Keratinocyte (primary cell): ENCODE data around the gene SIGLEC6. TPM values are rescaled to one million over a fixed set of nuclear protein-coding genes. Genes with fewer than 3 reads are reported as not detected.

Experiments
- DNase-seq: peaks from one replicate; pipeline ENCODE4 v3.0.0-alpha.2; 2011; ENCODE audit warnings: low read depth, missing footprints, low spot score
- FAIRE-seq: peaks from 2 replicates; lab custom pipeline; 2011; peaks lifted over from hg19 to GRCh38; lab: Jason Lieb, UNC
- H2AFZ ChIP-seq: 2 replicates; pipeline ENCODE4 v1.6.0; 2012; ENCODE audit warnings: low read length, control low read depth, inconsistent platforms; ENCODE audit not compliant: control insufficient read depth
- H3K27ac ChIP-seq: 2 replicates; pipeline ENCODE4 v1.5.1; 2011; ENCODE audit warnings: low read length; ENCODE audit not compliant: control insufficient read depth, insufficient read depth
- H3K27me3 ChIP-seq: 3 replicates; pipeline ENCODE4 v1.6.0; 2011; ENCODE audit warnings: low read length; ENCODE audit not compliant: control insufficient read depth, insufficient read depth; ENCODE audit errors: extremely low read depth
- H3K36me3 ChIP-seq, 2 experiments: 2 replicates in 1 of 2; 3 replicates in 1 of 2; pipeline ENCODE4 v1.5.1; 2011; ENCODE audit warnings: low read length in 2 of 2, mild to moderate bottlenecking in 1 of 2; ENCODE audit not compliant: control insufficient read depth in 2 of 2, insufficient read depth in 2 of 2; ENCODE audit errors: extremely low read depth in 1 of 2
- H3K4me1 ChIP-seq: 3 replicates; pipeline ENCODE4 v1.5.1; 2011; ENCODE audit warnings: low read length; ENCODE audit not compliant: control insufficient read depth, insufficient read depth; ENCODE audit errors: extremely low read depth
- H3K4me2 ChIP-seq: 3 replicates; pipeline ENCODE4 v1.6.0; 2011; ENCODE audit warnings: low read depth, low read length; ENCODE audit not compliant: control insufficient read depth, insufficient read depth; ENCODE audit errors: extremely low read depth
- H3K4me3 ChIP-seq, 3 experiments: fragments of 200-600 bp in 1 of 3; sonication (generic) in 1 of 3; 2 replicates in 2 of 3; 3 replicates in 1 of 3; pipeline ENCODE4 v1.5.1; 2011 to 2016; ENCODE audit warnings: low read length in 3 of 3, mild to moderate bottlenecking in 3 of 3, control low read depth in 2 of 3, inconsistent platforms in 1 of 3, low read depth in 1 of 3, mixed read lengths in 1 of 3, mixed run types in 1 of 3, moderate library complexity in 1 of 3; ENCODE audit not compliant: control insufficient read depth in 2 of 3, insufficient read depth in 2 of 3; ENCODE audit errors: extremely low read depth in 1 of 3
- H3K79me2 ChIP-seq: 2 replicates; pipeline ENCODE4 v1.6.0; 2012; ENCODE audit warnings: low read length; ENCODE audit not compliant: control insufficient read depth, insufficient read depth
- H3K9ac ChIP-seq: 3 replicates; pipeline ENCODE4 v1.6.0; 2011; ENCODE audit warnings: low read length; ENCODE audit not compliant: control insufficient read depth, insufficient read depth; ENCODE audit errors: extremely low read depth
- H3K9me1 ChIP-seq: 3 replicates; pipeline ENCODE4 v1.6.0; 2011; ENCODE audit warnings: low read length; ENCODE audit not compliant: control insufficient read depth, insufficient read depth; ENCODE audit errors: extremely low read depth
- H3K9me3 ChIP-seq: 2 replicates; pipeline ENCODE4 v1.5.1; 2012; ENCODE audit warnings: low read depth, low read length; ENCODE audit not compliant: control insufficient read depth
- H4K20me1 ChIP-seq: 3 replicates; pipeline ENCODE4 v1.6.0; 2011; ENCODE audit warnings: low read length; ENCODE audit not compliant: control insufficient read depth, insufficient read depth; ENCODE audit errors: extremely low read depth
- EZH2 ChIP-seq: IDR thresholded peaks from one replicate; pipeline ENCODE4 v1.6.1; 2012; ENCODE audit warnings: inconsistent platforms, mild to moderate bottlenecking, low read length, moderate library complexity
- dilution Hi-C: fragments of 300-500 bp; cut with MboI; formaldehyde crosslinking; loops from one replicate; pipeline ENCODE4 v1.7.0; 2020; ENCODE audit warnings: low sequenced_read_pairs; ENCODE audit not compliant: extremely low pct_ligation_motif_present
- polyA plus RNA-seq, 5 experiments: library from polyadenylated mRNA; depleted of rRNA in 3 of 5; stranded (reverse) in 3 of 5; stranded (forward) in 1 of 5; unstranded in 1 of 5; fragments of >200 nt; gene quantifications; 1 replicate in 1 of 5; 2 replicates in 3 of 5; 3 replicates in 1 of 5; pipeline versions ENCODE4 v1.2.1 to v1.2.3, GENCODE V29; 2011 to 2012; ENCODE audit warnings: missing spikeins in 2 of 5, low read depth in 1 of 5, low replicate concordance in 1 of 5
- TF ChIP-seq, protein P1 (sequence below), 3 experiments: IDR thresholded peaks in 1 of 3; conservative IDR thresholded peaks in 1 of 3; optimal IDR thresholded peaks in 1 of 3; 2 replicates in 2 of 3; 3 replicates in 1 of 3; pipeline versions ENCODE3 to v1.5.1; 2011; ENCODE audit warnings: low read length in 3 of 3, mild to moderate bottlenecking in 3 of 3, moderate library complexity in 2 of 3, control low read depth in 1 of 3, inconsistent platforms in 1 of 3; ENCODE audit not compliant: insufficient read depth in 2 of 3; ENCODE audit errors: extremely low read depth in 1 of 3

The SIGLEC6 gene
- polyA plus RNA-seq, 1 donor (not counting 4 experiments of a cell fraction or from before 2014, with no cell fraction given): not detected

DNA sequence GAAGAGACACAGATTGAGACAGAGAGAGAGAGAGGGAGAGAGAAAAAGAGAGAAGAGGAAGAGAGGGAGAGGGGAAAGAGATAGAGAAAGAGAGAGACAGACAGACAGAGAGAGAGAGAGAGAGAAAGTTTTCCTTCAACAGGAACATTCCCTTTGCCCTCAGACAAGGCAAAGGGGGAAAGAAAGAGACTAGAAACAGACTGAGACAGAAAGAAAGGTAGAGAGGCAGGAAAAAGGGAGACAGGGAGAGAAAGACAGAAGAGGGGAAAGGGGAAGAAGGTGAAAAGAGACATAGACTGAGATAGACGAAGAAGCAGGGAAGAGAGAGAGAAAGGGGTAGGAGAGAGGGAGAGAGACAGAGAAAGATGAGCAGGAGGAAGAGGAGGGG, 21.1 kb upstream of the SIGLEC6 start:
- FAIRE-seq: no peak
- Histone ChIP-seq H3K4me1 (no peaks in the 10 kb centered on the region), H3K27ac (no peak overlapping the region)

DNA sequence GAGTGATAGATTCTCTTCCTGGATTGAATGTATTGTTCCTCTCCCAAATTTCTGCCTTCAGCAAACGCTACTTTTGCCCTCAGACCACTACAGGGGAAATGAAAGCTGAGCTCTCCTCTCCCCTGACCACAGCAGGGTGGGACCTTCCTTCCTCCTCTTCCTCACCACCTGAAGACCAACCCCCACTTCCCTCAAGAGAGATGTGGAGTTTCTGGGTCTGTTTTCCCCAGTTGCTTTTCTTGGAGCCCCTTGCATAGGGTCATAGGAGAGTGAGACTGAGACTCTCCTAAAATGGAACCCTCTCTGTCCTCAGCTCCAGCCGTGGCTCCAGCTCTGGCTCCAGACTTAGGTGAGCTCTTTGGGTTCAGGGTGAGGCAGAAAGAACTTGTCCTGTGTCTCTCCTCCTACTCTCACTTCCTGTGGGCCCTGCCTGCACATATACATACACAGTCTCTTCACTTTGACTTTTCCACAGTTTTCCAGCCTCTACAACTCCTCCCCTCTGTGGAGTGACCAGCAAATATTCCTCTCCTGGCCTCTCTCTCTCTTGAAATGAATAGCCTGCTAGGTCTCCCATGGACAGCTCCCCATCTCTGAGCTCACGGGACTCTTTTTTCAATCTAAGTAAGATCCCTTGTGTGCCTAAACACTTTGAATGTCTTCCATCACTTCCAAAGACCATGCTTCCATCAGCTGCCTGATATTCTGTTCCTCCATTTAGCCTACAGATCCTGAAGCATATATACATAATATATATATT, 20.4 kb upstream of the SIGLEC6 start:
- Histone ChIP-seq H3K4me1 (no peaks in the 10 kb centered on the region), H3K9me3 (no peaks in the 10 kb centered on the region), H3K9me1 (no peaks in the 10 kb centered on the region), H3K27ac (no peak overlapping the region), H3K4me2 (no peak overlapping the region), H4K20me1 (no peaks in the 10 kb centered on the region), H3K79me2 (no peaks in the 10 kb centered on the region), H2AFZ (no peak overlapping the region), H3K4me3 (no peak overlapping the region), H3K27me3 (no peaks in the 10 kb centered on the region), H3K36me3 (no peaks in the 10 kb centered on the region), H3K9ac (no peak overlapping the region)
- DNase-seq: no peak
- dilution Hi-C loops: no loop called here
- FAIRE-seq: no peak
- TF ChIP-seq, protein P1, sequence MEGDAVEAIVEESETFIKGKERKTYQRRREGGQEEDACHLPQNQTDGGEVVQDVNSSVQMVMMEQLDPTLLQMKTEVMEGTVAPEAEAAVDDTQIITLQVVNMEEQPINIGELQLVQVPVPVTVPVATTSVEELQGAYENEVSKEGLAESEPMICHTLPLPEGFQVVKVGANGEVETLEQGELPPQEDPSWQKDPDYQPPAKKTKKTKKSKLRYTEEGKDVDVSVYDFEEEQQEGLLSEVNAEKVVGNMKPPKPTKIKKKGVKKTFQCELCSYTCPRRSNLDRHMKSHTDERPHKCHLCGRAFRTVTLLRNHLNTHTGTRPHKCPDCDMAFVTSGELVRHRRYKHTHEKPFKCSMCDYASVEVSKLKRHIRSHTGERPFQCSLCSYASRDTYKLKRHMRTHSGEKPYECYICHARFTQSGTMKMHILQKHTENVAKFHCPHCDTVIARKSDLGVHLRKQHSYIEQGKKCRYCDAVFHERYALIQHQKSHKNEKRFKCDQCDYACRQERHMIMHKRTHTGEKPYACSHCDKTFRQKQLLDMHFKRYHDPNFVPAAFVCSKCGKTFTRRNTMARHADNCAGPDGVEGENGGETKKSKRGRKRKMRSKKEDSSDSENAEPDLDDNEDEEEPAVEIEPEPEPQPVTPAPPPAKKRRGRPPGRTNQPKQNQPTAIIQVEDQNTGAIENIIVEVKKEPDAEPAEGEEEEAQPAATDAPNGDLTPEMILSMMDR (optimal IDR thresholded peaks at IDR 0.05 in 1 of 3, IDR thresholded peaks at IDR 0.05 in 1 of 3, conservative IDR thresholded peaks at IDR 0.05 in 1 of 3; ENCODE audit: extremely low read depth in 1 of 3, insufficient read depth in 2 of 3, low read length in 3 of 3): no peak
- no peak for TF ChIP-seq EZH2

More for the DNA sequence above, 21.1 kb upstream of the SIGLEC6 start:
- H3K79me2 ChIP-seq: no peaks in the 10 kb centered on the region
- dilution Hi-C loops: no loop called here
- H3K4me2 ChIP-seq: no peak overlapping the region
- no peak for DNase-seq
- TF ChIP-seq, protein P1 (optimal IDR thresholded peaks at IDR 0.05 in 1 of 3, IDR thresholded peaks at IDR 0.05 in 1 of 3, conservative IDR thresholded peaks at IDR 0.05 in 1 of 3; ENCODE audit: extremely low read depth in 1 of 3, insufficient read depth in 2 of 3, low read length in 3 of 3): no peak
- TF ChIP-seq EZH2: no peak
- no peak overlapping the region for H3K4me3 ChIP-seq
- H3K9ac ChIP-seq: no peak overlapping the region
- H3K27me3 ChIP-seq: no peaks in the 10 kb centered on the region
- H3K9me1 ChIP-seq: no peaks in the 10 kb centered on the region
- no peak overlapping the region for H2AFZ ChIP-seq
- no peaks in the 10 kb centered on the region for H3K9me3 ChIP-seq
- H4K20me1 ChIP-seq: no peaks in the 10 kb centered on the region
- no peaks in the 10 kb centered on the region for H3K36me3 ChIP-seq
